HG03571 (cell line): ENCODE data around the gene LAMB2.

Source experiments
- ATAC-seq: cut with Tn5 transposase; IDR thresholded peaks from one replicate; pipeline ENCODE4 v1.9.1; 2021; ENCODE audit not compliant: unreplicated experiment

The LAMB2 gene

GRCh38 chr3:49161808-49162530 lies 29.1 kb upstream of the LAMB2 start:
- no peak for ATAC-seq

- no peak for ATAC-seq
Measured at GRCh38 chr3:49161197-49161596, 28.3 kb upstream of the LAMB2 start.

- ATAC-seq: no peak
Measured at GRCh38 chr3:49158792-49159191, 25.9 kb upstream of the LAMB2 start.

GRCh38 chr3:49158103-49158709 lies 25.4 kb upstream of the LAMB2 start:
- ATAC-seq: no peak

GRCh38 chr3:49157289-49157688 lies 24.4 kb upstream of the LAMB2 start:
- no peak for ATAC-seq

- no peak for ATAC-seq
Measured at GRCh38 chr3:49153349-49153912, 20.6 kb upstream of the LAMB2 start.

GRCh38 chr3:49151610-49152009 lies 18.8 kb upstream of the LAMB2 start:
- ATAC-seq: no peak

GRCh38 chr3:49148159-49148558 lies 15.3 kb upstream of the LAMB2 start:
- ATAC-seq: no peak

GRCh38 chr3:49140080-49140479 lies 7.2 kb upstream of the LAMB2 start:
- ATAC-seq: no peak

GRCh38 chr3:49135499-49135898 lies 2.6 kb upstream of the LAMB2 start:
- ATAC-seq: no peak

GRCh38 chr3:49134471-49135265 lies 1.8 kb upstream of the LAMB2 start:
- no peak for ATAC-seq

GRCh38 chr3:49133226-49133951 lies 539 bp upstream of the LAMB2 start:
- ATAC-seq: no peak

- no peak for ATAC-seq
Measured at GRCh38 chr3:49132073-49132436, 795 bp downstream of the LAMB2 start.

GRCh38 chr3:49131576-49131975 lies 1.3 kb downstream of the LAMB2 start:
- no peak for ATAC-seq

- ATAC-seq: no peak
Measured at GRCh38 chr3:49131040-49131439, 1.8 kb downstream of the LAMB2 start.

GRCh38 chr3:49124991-49125670 lies 7.7 kb downstream of the LAMB2 start:
- no peak for ATAC-seq

- no peak for ATAC-seq
Measured at GRCh38 chr3:49124203-49124602, 8.6 kb downstream of the LAMB2 start.

- no peak for ATAC-seq
Measured at GRCh38 chr3:49123687-49124086, 9.2 kb downstream of the LAMB2 start.

GRCh38 chr3:49122886-49123545 lies 9.8 kb downstream of the LAMB2 start:
- no peak for ATAC-seq

- no peak for ATAC-seq
Measured at GRCh38 chr3:49122451-49122850, 10.4 kb downstream of the LAMB2 start.
